Activated naive CD8-positive, alpha-beta T cell treated with anti-CD3 and anti-CD28 coated beads, Interleukin-2, amount 50 U/mL, for 24 hours (primary cell): Measurements from ENCODE around the gene CCDC86.
"Not testable (repeated sequence)": the region's sequence is repeated elsewhere in the genome, so short reads cannot be mapped to it uniquely, and the experiment has no call there.

Experiments
- ATAC-seq: fragments of 150-1000 bp; cut with Tn5 transposase; one replicate; pipeline ENCODE4 v1.10.0; 2021
- DNase-seq: peaks from one replicate; pipeline ENCODE4 v3.0.0; 2021
- H3K27ac Mint-ChIP-seq: one replicate; pipeline ENCODE4 v1.8.0; 2021; ENCODE audit warnings: mild to moderate bottlenecking, mixed read lengths
- H3K27me3 Mint-ChIP-seq: one replicate; pipeline ENCODE4 v1.8.0; 2021; ENCODE audit warnings: mixed read lengths
- H3K36me3 Mint-ChIP-seq: one replicate; pipeline ENCODE4 v1.8.0; 2021; ENCODE audit warnings: low read depth, mixed read lengths
- H3K4me1 Mint-ChIP-seq: one replicate; pipeline ENCODE4 v1.8.0; 2021; ENCODE audit warnings: mixed read lengths
- H3K4me3 Mint-ChIP-seq: one replicate; pipeline ENCODE4 v1.8.0; 2021; ENCODE audit warnings: mild to moderate bottlenecking, moderate library complexity, mixed read lengths
- H3K9me3 Mint-ChIP-seq: one replicate; pipeline ENCODE4 v1.8.0; 2021; ENCODE audit warnings: mixed read lengths

CCDC86 gene

GRCh38 chr11:60818057-60818456 is 23.9 kb upstream of the CCDC86 start:
- no peak overlapping the region for H3K27ac Mint-ChIP-seq
- ATAC-seq (no peak), DNase-seq (no peak)
- H3K4me3 Mint-ChIP-seq = no peak overlapping the region
- no peaks in the 10 kb centered on the region for H3K27me3 Mint-ChIP-seq
- peaks cover 12% of the 10 kb centered on the region for H3K9me3 Mint-ChIP-seq
- no peaks in the 10 kb centered on the region for H3K36me3 Mint-ChIP-seq
- H3K4me1 Mint-ChIP-seq = no peaks in the 10 kb centered on the region

- H3K36me3 Mint-ChIP-seq = no peaks in the 10 kb centered on the region
- H3K4me1 Mint-ChIP-seq = no peaks in the 10 kb centered on the region
- DNase-seq = no peak
- no peak overlapping the region for H3K27ac Mint-ChIP-seq
- no peak for ATAC-seq
- peaks cover 4% of the 10 kb centered on the region for H3K9me3 Mint-ChIP-seq
- H3K4me3 Mint-ChIP-seq = no peak overlapping the region
- no peaks in the 10 kb centered on the region for H3K27me3 Mint-ChIP-seq
Observed at GRCh38 chr11:60821827-60822599, 19.9 kb upstream of the CCDC86 start.

GRCh38 chr11:60823745-60824306 is 18.1 kb upstream of the CCDC86 start:
- H3K9me3 Mint-ChIP-seq, H3K27ac Mint-ChIP-seq, H3K36me3 Mint-ChIP-seq, ATAC-seq, DNase-seq, H3K4me1 Mint-ChIP-seq, H3K4me3 Mint-ChIP-seq, H3K27me3 Mint-ChIP-seq: not testable (repeated sequence)

- H3K4me3 Mint-ChIP-seq = no peak overlapping the region
- H3K27ac Mint-ChIP-seq = no peak overlapping the region
- no peak for DNase-seq
- H3K4me1 Mint-ChIP-seq = no peaks in the 10 kb centered on the region
- no peaks in the 10 kb centered on the region for H3K36me3 Mint-ChIP-seq
- H3K27me3 Mint-ChIP-seq = no peaks in the 10 kb centered on the region
- no peaks in the 10 kb centered on the region for H3K9me3 Mint-ChIP-seq
- no peak for ATAC-seq
Observed at GRCh38 chr11:60825118-60825517, 16.8 kb upstream of the CCDC86 start.

GRCh38 chr11:60825790-60826189 is 16.1 kb upstream of the CCDC86 start:
- Mint-ChIP-seq H3K4me1 (no peaks in the 10 kb centered on the region), H3K36me3 (no peaks in the 10 kb centered on the region), H3K4me3 (no peak overlapping the region), H3K27me3 (no peaks in the 10 kb centered on the region), H3K27ac (no peak overlapping the region), H3K9me3 (no peaks in the 10 kb centered on the region)
- no peak for DNase-seq
- ATAC-seq = no peak

GRCh38 chr11:60830478-60831142 is 11.3 kb upstream of the CCDC86 start:
- Mint-ChIP-seq H3K36me3 (no peaks in the 10 kb centered on the region), H3K27me3 (no peaks in the 10 kb centered on the region), H3K4me1 (peaks cover 2% of the 10 kb centered on the region), H3K4me3 (no peak overlapping the region), H3K9me3 (no peaks in the 10 kb centered on the region), H3K27ac (no peak overlapping the region)
- ATAC-seq = no peak
- DNase-seq = no peak

GRCh38 chr11:60831143-60831500 is 10.8 kb upstream of the CCDC86 start:
- Mint-ChIP-seq H3K27me3 (no peaks in the 10 kb centered on the region), H3K27ac (no peak overlapping the region), H3K4me1 (peaks cover 2% of the 10 kb centered on the region), H3K4me3 (no peak overlapping the region), H3K9me3 (no peaks in the 10 kb centered on the region), H3K36me3 (no peaks in the 10 kb centered on the region)
- DNase-seq (peak; percentile 81), ATAC-seq (peak; percentile 88)

- Mint-ChIP-seq H3K27ac (no peak overlapping the region), H3K4me3 (no peak overlapping the region), H3K9me3 (no peaks in the 10 kb centered on the region), H3K4me1 (peaks cover 2% of the 10 kb centered on the region), H3K36me3 (no peaks in the 10 kb centered on the region), H3K27me3 (no peaks in the 10 kb centered on the region)
- ATAC-seq (no peak), DNase-seq (no peak)
Observed at GRCh38 chr11:60831501-60832079, 10.3 kb upstream of the CCDC86 start.

- Mint-ChIP-seq H3K4me1 (peaks cover 5% of the 10 kb centered on the region), H3K4me3 (no peak overlapping the region), H3K9me3 (no peaks in the 10 kb centered on the region), H3K36me3 (no peaks in the 10 kb centered on the region), H3K27ac (no peak overlapping the region), H3K27me3 (no peaks in the 10 kb centered on the region)
- ATAC-seq (no peak), DNase-seq (no peak)
Observed at GRCh38 chr11:60834742-60835533, 7.0 kb upstream of the CCDC86 start.

- H3K9me3 Mint-ChIP-seq = no peaks in the 10 kb centered on the region
- H3K36me3 Mint-ChIP-seq = no peaks in the 10 kb centered on the region
- H3K27me3 Mint-ChIP-seq = no peaks in the 10 kb centered on the region
- DNase-seq (no peak), ATAC-seq (no peak)
- H3K4me1 Mint-ChIP-seq = peaks cover 5% of the 10 kb centered on the region
- no peak overlapping the region for H3K4me3 Mint-ChIP-seq
- H3K27ac Mint-ChIP-seq = no peak overlapping the region
Observed at GRCh38 chr11:60835534-60835846, 6.4 kb upstream of the CCDC86 start.

- Mint-ChIP-seq H3K36me3 (peaks cover 3% of the 10 kb centered on the region), H3K27me3 (no peaks in the 10 kb centered on the region), H3K27ac (no peak overlapping the region), H3K9me3 (no peaks in the 10 kb centered on the region), H3K4me1 (peaks cover 15% of the 10 kb centered on the region), H3K4me3 (no peak overlapping the region)
- DNase-seq (no peak), ATAC-seq (no peak)
Observed at GRCh38 chr11:60836866-60837515, 4.9 kb upstream of the CCDC86 start.

- Mint-ChIP-seq H3K27me3 (no peaks in the 10 kb centered on the region), H3K9me3 (no peaks in the 10 kb centered on the region), H3K27ac (no peak overlapping the region), H3K4me3 (no peak overlapping the region), H3K36me3 (peaks cover 10% of the 10 kb centered on the region), H3K4me1 (peaks cover 15% of the 10 kb centered on the region)
- DNase-seq (no peak), ATAC-seq (no peak)
Observed at GRCh38 chr11:60838132-60838531, 3.8 kb upstream of the CCDC86 start.

GRCh38 chr11:60840470-60841430 is 1.2 kb upstream of the CCDC86 start:
- peaks cover 32% of the 10 kb centered on the region for H3K36me3 Mint-ChIP-seq
- ATAC-seq (no peak), DNase-seq (no peak)
- H3K9me3 Mint-ChIP-seq = no peaks in the 10 kb centered on the region
- peak overlapping the region; percentile 88 for H3K4me3 Mint-ChIP-seq
- peak overlapping the region; percentile 97 for H3K27ac Mint-ChIP-seq
- no peaks in the 10 kb centered on the region for H3K27me3 Mint-ChIP-seq
- H3K4me1 Mint-ChIP-seq = peaks cover 36% of the 10 kb centered on the region
